Measurements from ENCODE around the gene PRKCA. TPM values are rescaled to one million over a fixed set of nuclear protein-coding genes. Genes with fewer than 3 reads are reported as not detected.

Gene PRKCA
- total and polyA plus RNA-seq, 10 of the 15 experiments (the other 5 are each of a cell fraction or from before 2014, with no cell fraction given): 0.11 to 14.6 (median 0.72) TPM

DNA sequence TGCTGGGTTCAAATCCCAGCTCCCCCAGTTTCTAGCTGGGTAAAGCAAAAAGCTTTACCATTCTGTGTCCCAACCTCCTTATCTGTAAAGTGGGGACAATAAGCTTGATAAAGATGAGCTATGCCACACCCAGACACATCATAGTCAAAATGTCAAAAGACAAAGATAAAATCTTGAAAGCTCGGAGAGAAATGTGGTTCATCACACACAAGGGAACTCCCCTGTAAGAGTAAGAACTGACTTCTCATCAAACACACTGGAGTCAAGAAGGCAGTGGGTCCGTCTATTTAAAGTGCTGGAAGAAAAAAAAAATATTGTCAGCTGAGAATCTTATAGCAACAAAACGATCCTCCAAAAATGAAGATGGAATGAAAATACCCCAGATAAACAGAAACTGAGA, 557.8 kb downstream of the PRKCA start:
- ChIA-PET CTCF (interaction anchor here (1.2 to 1.6 kb wide), 2 partner anchors 9 to 15 kb away, joined by 3 to 6 read pairs; no protein-coding TSS in a partner anchor), POLR2A (interaction anchor here (0.7 kb wide), 1 partner anchor 117 kb away, joined by 4 read pairs; no protein-coding TSS in a partner anchor), RAD21 (ENCODE audit: unreplicated experiment) (interaction anchor here (0.9 kb wide), 1 partner anchor 9 kb away, joined by 4 read pairs; no protein-coding TSS in a partner anchor), SMC1A (ENCODE audit: uncharacterized antibody, unreplicated experiment) (interaction anchor here (0.6 to 1.0 kb wide), 4 partner anchors 56 to 641 kb away, joined by 3 read pairs; no protein-coding TSS in a partner anchor)
- WGBS (ENCODE audit: insufficient coverage, insufficient replicate concordance, low lambda C conversion rate, missing lambda C conversion rate): 0% methylated on average over 3 of the region's 3 CpGs
- no peak for DNase-seq (ENCODE audit: low read depth, low spot score)
- intact Hi-C loops (cut with micrococcal nuclease; ENCODE audit: unreplicated experiment): no loop called here
- Histone ChIP-seq H2AFZ (ENCODE audit: control insufficient read depth, low read depth, low read length) (no peak overlapping the region), H3K9ac (ENCODE audit: control insufficient read depth, insufficient read depth, low read length) (no peak overlapping the region), H4K20me1 (ENCODE audit: control insufficient read depth, insufficient read depth) (no peaks in the 10 kb centered on the region), H3K36me3 (ENCODE audit: control insufficient read depth in 2 of 2, insufficient read depth in 2 of 2, low read length in 1 of 2) (no peaks in the 10 kb centered on the region), H3K4me3 (no peak overlapping the region), H3K79me2 (ENCODE audit: control insufficient read depth, insufficient read depth, low read length) (no peaks in the 10 kb centered on the region), H3K4me2 (ENCODE audit: control insufficient read depth, insufficient read depth) (no peak overlapping the region), H3K9me3 (replicated peaks; ENCODE audit: control insufficient read depth, insufficient read depth, low read length) (no peaks in the 10 kb centered on the region), H3K4me1 (ENCODE audit: control insufficient read depth, insufficient read depth, low read length) (no peaks in the 10 kb centered on the region), H3K27ac (ENCODE audit: control insufficient read depth, insufficient read depth) (no peak overlapping the region), H3K27me3 (replicated peaks in 1 of 2; ENCODE audit: control insufficient read depth in 2 of 2, insufficient read depth in 2 of 2, low read length in 1 of 2) (no peaks in the 10 kb centered on the region)
- no TSS peak for BruUV-seq (replicated peaks)
- FAIRE-seq: no peak
- ATAC-seq: no peak
- TF ChIP-seq POU2F2 (IDR thresholded peaks at IDR 0.05; ENCODE audit: borderline replicate concordance, low read depth, low read length) (no peak), ZSCAN29 (IDR thresholded peaks at IDR 0.05) (no peak), ETV6 (conservative IDR thresholded peaks at IDR 0.05 in 1 of 2, IDR thresholded peaks at IDR 0.05 in 1 of 2; ENCODE audit: borderline replicate concordance in 1 of 2, low read depth in 1 of 2) (no peak), CUX1 (IDR thresholded peaks at IDR 0.05; ENCODE audit: insufficient replicate concordance, low read depth, low read length) (no peak), E2F4 (IDR thresholded peaks at IDR 0.05; ENCODE audit: low read depth, low read length) (no peak), SMAD1 (IDR thresholded peaks at IDR 0.05; ENCODE audit: low read depth, partially characterized antibody) (no peak), SRF (IDR thresholded peaks at IDR 0.05; ENCODE audit: low read depth in 2 of 2, low read length in 2 of 2) (no peak), HCFC1 (IDR thresholded peaks at IDR 0.05; ENCODE audit: low read length) (no peak), SMARCA5 (IDR thresholded peaks at IDR 0.05) (no peak), HDGF (IDR thresholded peaks at IDR 0.05) (no peak), PAX5 (IDR thresholded peaks at IDR 0.05; ENCODE audit: borderline replicate concordance, low read depth, low read length) (no peak)
- TF ChIP-seq, protein P1, sequence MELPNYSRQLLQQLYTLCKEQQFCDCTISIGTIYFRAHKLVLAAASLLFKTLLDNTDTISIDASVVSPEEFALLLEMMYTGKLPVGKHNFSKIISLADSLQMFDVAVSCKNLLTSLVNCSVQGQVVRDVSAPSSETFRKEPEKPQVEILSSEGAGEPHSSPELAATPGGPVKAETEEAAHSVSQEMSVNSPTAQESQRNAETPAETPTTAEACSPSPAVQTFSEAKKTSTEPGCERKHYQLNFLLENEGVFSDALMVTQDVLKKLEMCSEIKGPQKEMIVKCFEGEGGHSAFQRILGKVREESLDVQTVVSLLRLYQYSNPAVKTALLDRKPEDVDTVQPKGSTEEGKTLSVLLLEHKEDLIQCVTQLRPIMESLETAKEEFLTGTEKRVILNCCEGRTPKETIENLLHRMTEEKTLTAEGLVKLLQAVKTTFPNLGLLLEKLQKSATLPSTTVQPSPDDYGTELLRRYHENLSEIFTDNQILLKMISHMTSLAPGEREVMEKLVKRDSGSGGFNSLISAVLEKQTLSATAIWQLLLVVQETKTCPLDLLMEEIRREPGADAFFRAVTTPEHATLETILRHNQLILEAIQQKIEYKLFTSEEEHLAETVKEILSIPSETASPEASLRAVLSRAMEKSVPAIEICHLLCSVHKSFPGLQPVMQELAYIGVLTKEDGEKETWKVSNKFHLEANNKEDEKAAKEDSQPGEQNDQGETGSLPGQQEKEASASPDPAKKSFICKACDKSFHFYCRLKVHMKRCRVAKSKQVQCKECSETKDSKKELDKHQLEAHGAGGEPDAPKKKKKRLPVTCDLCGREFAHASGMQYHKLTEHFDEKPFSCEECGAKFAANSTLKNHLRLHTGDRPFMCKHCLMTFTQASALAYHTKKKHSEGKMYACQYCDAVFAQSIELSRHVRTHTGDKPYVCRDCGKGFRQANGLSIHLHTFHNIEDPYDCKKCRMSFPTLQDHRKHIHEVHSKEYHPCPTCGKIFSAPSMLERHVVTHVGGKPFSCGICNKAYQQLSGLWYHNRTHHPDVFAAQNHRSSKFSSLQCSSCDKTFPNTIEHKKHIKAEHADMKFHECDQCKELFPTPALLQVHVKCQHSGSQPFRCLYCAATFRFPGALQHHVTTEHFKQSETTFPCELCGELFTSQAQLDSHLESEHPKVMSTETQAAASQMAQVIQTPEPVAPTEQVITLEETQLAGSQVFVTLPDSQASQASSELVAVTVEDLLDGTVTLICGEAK (IDR thresholded peaks at IDR 0.05; ENCODE audit: borderline replicate concordance): no peak
- in situ Hi-C loops (cut with MboI): no loop called here

All from GM12878 (cell line).